Mesendoderm (in vitro differentiated cells): ENCODE measurements around the gene STRIP1.
A peak's percentile ranks its signal among the peaks of the same experiment; 100 is the strongest.

Experiments used
- DNase-seq: peaks from one replicate; pipeline ENCODE4 v3.0.0; 2013
- H2AK5ac ChIP-seq: 2 replicates; pipeline ENCODE4 v1.6.1; 2013; ENCODE audit warnings: low read length, inconsistent platforms
- H2BK120ac ChIP-seq: 2 replicates; pipeline ENCODE4 v1.6.1; 2013; ENCODE audit warnings: low read depth, mild to moderate bottlenecking, low read length, moderate library complexity, mixed read lengths
- H2BK15ac ChIP-seq: replicated peaks from 2 replicates; pipeline ENCODE4 v1.6.1; 2013; ENCODE audit warnings: low read depth, mild to moderate bottlenecking, moderate library complexity
- H2BK5ac ChIP-seq: 2 replicates; pipeline ENCODE4 v1.6.1; 2013; ENCODE audit warnings: low read length, inconsistent platforms
- H3K18ac ChIP-seq: 2 replicates; pipeline ENCODE4 v1.6.1; 2013; ENCODE audit warnings: mild to moderate bottlenecking, low read length, mixed read lengths
- H3K23ac ChIP-seq: one replicate; pipeline ENCODE4 v1.6.1; 2013; ENCODE audit warnings: low read length
- H3K27ac ChIP-seq: 2 replicates; pipeline ENCODE4 v1.5.1; 2013; ENCODE audit warnings: low read depth, mild to moderate bottlenecking, inconsistent platforms, low read length, moderate library complexity
- H3K27me3 ChIP-seq: 2 replicates; pipeline ENCODE4 v1.6.1; 2013; ENCODE audit warnings: low read length, control low read depth, mild to moderate bottlenecking, inconsistent platforms; ENCODE audit not compliant: insufficient read depth, poor library complexity
- H3K36me3 ChIP-seq: 2 replicates; pipeline ENCODE4 v1.6.1; 2013; ENCODE audit warnings: low read length, inconsistent platforms; ENCODE audit not compliant: control insufficient read depth, insufficient read depth
- H3K4ac ChIP-seq: one replicate; pipeline ENCODE4 v1.6.1; 2013; ENCODE audit warnings: low read depth, mild to moderate bottlenecking, low read length, moderate library complexity
- H3K4me1 ChIP-seq: 2 replicates; pipeline ENCODE4 v1.6.1; 2013; ENCODE audit warnings: low read depth, low read length, inconsistent platforms; ENCODE audit not compliant: control insufficient read depth
- H3K4me2 ChIP-seq: 2 replicates; pipeline ENCODE4 v1.6.1; 2013; ENCODE audit warnings: low read length
- H3K4me3 ChIP-seq: 2 replicates; pipeline ENCODE4 v1.5.1; 2013; ENCODE audit warnings: mild to moderate bottlenecking, low read length
- H3K56ac ChIP-seq: one replicate; pipeline ENCODE4 v1.6.1; 2013; ENCODE audit warnings: low read length
- H3K79me1 ChIP-seq: 2 replicates; pipeline ENCODE4 v1.6.1; 2013; ENCODE audit warnings: low read length, inconsistent platforms
- H3K79me2 ChIP-seq: 2 replicates; pipeline ENCODE4 v1.6.1; 2013; ENCODE audit warnings: mild to moderate bottlenecking, low read length; ENCODE audit not compliant: control insufficient read depth, insufficient read depth
- H3K9ac ChIP-seq: 2 replicates; pipeline ENCODE4 v1.6.1; 2013; ENCODE audit warnings: low read length, inconsistent platforms
- H4K5ac ChIP-seq: one replicate; pipeline ENCODE4 v1.6.1; 2013; ENCODE audit warnings: low read length
- H4K8ac ChIP-seq: one replicate; pipeline ENCODE4 v1.6.1; 2013; ENCODE audit warnings: low read depth, mild to moderate bottlenecking, control low read depth, low read length, moderate library complexity
- WGBS: extraction: QIAGEN DNeasy Blood & Tissue Kit; methylation state at CpG from one replicate; pipeline ENCODE4 v1.1.7; 2013; ENCODE audit warnings: low lambda C conversion rate, missing lambda C conversion rate; ENCODE audit not compliant: insufficient coverage; ENCODE audit errors: extremely low coverage; 5-methylcytosine and 5-hydroxymethylcytosine counted together

Gene STRIP1

DNA sequence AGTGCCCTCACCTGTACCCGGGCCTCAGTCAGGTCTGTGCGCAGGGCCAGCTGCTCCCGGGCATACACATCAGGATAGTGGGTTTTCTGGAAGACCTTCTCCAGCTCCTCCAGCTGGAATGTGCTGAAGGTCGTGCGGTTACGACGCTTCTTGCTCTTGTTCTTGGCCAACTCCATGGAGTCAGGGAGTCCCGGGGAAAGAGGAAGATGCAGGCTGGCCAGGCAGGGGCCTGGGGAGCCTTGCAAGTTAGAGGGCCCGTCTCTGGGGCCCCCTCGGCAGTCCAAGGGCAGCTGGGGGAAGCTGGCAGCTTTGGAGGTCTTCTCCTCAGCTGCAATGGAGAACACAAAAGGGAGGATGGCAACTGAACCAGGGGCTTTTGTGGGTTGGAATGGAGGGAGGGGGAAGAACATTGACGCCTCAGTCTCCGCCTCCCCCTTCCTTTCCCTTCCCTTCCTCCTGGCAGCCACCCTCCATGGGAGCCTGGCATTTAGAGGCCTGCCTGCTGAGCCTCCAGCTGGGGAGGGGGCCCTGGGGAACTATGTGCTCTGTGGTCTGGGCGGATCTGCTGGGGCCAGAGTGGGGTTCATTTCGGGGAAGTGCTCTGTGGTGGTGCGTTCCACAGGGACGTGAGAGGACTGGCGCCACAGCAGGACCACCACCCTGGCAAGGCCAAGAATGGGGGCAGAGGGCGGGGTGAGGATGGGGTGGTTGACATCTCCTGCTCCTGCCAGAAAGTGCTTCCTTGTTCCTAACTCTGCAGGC, 30.3 kb downstream of the STRIP1 start:
- Histone ChIP-seq H3K4me1 (peaks cover 2% of the 10 kb centered on the region), H3K18ac (no peak overlapping the region), H3K27ac (no peak overlapping the region), H3K36me3 (peaks cover 3% of the 10 kb centered on the region), H2BK15ac (no peak overlapping the region), H3K4ac (no peak overlapping the region), H2BK120ac (no peak overlapping the region), H2AK5ac (no peak overlapping the region), H3K27me3 (peaks cover 32% of the 10 kb centered on the region), H3K4me2 (no peak overlapping the region), H3K79me2 (no peaks in the 10 kb centered on the region), H4K8ac (no peak overlapping the region), H2BK5ac (no peak overlapping the region), H4K5ac (no peak overlapping the region), H3K79me1 (no peaks in the 10 kb centered on the region), H3K9ac (no peak overlapping the region), H3K23ac (no peak overlapping the region), H3K4me3 (no peak overlapping the region), H3K56ac (no peak overlapping the region)
- no peak for DNase-seq
- no CpG with 5 or more reads among the region's 18 CpGs for WGBS

DNA sequence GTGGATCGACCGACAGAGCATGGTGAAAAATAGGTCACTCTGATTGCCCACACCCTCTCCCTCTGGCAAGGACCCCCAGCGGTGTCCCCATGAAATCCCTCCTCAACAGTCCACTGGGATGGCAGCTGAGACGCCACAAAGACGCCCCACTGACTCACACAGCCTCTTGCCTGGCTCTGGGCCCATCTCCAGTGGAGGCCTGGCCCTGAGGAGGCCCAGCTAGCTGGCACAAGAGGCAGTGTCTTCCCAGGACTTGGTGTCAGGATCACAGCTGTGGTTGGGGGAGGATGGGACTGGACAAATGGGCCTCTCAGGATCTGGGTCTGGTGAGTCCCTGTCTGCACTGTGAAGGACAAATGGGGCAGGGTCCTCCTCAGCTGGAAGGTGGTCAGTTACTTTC, 31.4 kb downstream of the STRIP1 start:
- no CpG with 5 or more reads among the region's 5 CpGs for WGBS
- Histone ChIP-seq H3K23ac (no peak overlapping the region), H4K5ac (no peak overlapping the region), H3K4me3 (no peak overlapping the region), H2AK5ac (no peak overlapping the region), H3K79me2 (no peaks in the 10 kb centered on the region), H3K4me2 (no peak overlapping the region), H3K27me3 (peaks cover 40% of the 10 kb centered on the region), H3K27ac (no peak overlapping the region), H3K18ac (no peak overlapping the region), H3K4me1 (peaks cover 2% of the 10 kb centered on the region), H2BK5ac (no peak overlapping the region), H3K56ac (no peak overlapping the region), H3K9ac (no peak overlapping the region), H2BK120ac (no peak overlapping the region), H3K79me1 (no peaks in the 10 kb centered on the region), H2BK15ac (no peak overlapping the region), H3K4ac (no peak overlapping the region), H3K36me3 (no peaks in the 10 kb centered on the region), H4K8ac (no peak overlapping the region)
- no peak for DNase-seq

DNA sequence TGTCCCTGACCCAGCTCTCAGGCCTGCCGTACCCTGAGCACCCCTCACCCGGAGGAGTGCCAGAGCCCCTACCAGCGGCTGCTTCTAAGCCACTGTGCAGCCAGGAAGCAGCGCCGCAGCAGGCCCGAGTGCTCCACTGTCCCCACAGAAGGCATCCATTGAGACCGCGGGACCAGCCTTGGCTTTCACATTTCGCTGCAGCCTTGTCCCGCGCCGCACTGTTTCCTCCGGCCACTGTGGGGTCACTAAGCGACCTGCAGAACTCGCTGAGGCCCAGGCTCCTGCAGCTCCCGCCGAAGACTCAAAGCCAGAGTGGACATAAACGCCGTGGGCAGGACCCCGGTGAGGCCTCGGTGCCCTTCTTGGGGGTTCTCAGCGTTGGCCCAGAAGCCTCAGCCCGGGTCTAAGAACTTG, 33.1 kb downstream of the STRIP1 start:
- H3K79me1 ChIP-seq: no peaks in the 10 kb centered on the region
- no peak overlapping the region for H2BK15ac ChIP-seq
- peak overlapping the region; percentile 19 for H3K9ac ChIP-seq
- H3K79me2 ChIP-seq: no peaks in the 10 kb centered on the region
- peak overlapping the region; percentile 57 for H3K4me2 ChIP-seq
- H4K5ac ChIP-seq: no peak overlapping the region
- H4K8ac ChIP-seq: no peak overlapping the region
- no peak overlapping the region for H3K18ac ChIP-seq
- no peak for DNase-seq
- H3K27me3 ChIP-seq: peaks cover 56% of the 10 kb centered on the region
- H3K23ac ChIP-seq: no peak overlapping the region
- H2BK5ac ChIP-seq: no peak overlapping the region
- H2AK5ac ChIP-seq: no peak overlapping the region
- no peak overlapping the region for H3K27ac ChIP-seq
- no CpG with 5 or more reads among the region's 23 CpGs for WGBS
- H3K36me3 ChIP-seq: no peaks in the 10 kb centered on the region
- H2BK120ac ChIP-seq: no peak overlapping the region
- peaks cover 2% of the 10 kb centered on the region for H3K4me1 ChIP-seq
- peak overlapping the region; percentile 49 for H3K56ac ChIP-seq
- no peak overlapping the region for H3K4me3 ChIP-seq
- H3K4ac ChIP-seq: no peak overlapping the region

DNA sequence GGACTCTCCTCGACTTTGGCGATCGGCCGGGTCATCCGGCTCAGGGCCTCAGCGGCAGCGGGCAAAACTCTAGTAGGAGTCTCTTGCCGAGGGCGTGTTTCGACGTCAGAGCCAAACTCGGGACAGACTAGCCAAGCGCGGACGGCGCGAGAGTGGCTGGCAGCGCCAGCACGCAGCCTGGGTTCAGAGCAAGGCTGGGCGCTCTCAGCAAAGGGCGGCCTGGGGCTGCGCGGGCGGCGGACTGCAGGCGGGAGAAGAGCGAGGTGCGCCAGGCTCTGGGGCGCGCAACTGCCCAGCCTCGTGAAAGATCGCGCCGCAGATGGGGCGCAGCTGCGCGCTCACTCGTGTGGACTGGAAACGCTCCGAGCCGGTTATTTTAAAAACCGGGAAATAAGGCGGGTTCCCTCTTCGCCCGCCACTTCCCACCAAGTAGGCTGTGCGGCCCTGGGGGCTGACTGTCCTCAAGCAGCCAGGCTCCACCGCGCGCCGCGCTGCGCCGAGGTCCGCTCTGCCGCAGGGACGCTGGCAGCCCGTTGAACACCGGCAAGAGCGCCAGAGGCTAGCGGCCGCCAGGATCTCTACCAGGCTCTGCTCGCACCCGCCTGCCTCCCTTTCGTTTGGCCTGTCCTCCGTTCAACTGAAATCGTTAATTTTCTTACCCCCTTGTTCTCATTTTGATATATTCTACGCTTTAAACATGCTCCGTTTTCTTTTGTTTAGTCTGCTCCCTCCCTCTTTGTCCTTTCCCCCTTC, 33.6 kb downstream of the STRIP1 start:
- H3K9ac ChIP-seq: peak overlapping the region; percentile 19
- no peak overlapping the region for H3K27ac ChIP-seq
- H3K4me3 ChIP-seq: no peak overlapping the region
- H2BK5ac ChIP-seq: no peak overlapping the region
- H3K79me2 ChIP-seq: no peaks in the 10 kb centered on the region
- no peak overlapping the region for H2BK120ac ChIP-seq
- H3K79me1 ChIP-seq: no peaks in the 10 kb centered on the region
- H3K36me3 ChIP-seq: no peaks in the 10 kb centered on the region
- peak overlapping the region; percentile 57 for H3K4me2 ChIP-seq
- H3K18ac ChIP-seq: no peak overlapping the region
- no CpG with 5 or more reads among the region's 68 CpGs for WGBS
- H3K27me3 ChIP-seq: peaks cover 60% of the 10 kb centered on the region
- no peak overlapping the region for H2AK5ac ChIP-seq
- no peak overlapping the region for H3K4ac ChIP-seq
- H4K8ac ChIP-seq: no peak overlapping the region
- no peak overlapping the region for H2BK15ac ChIP-seq
- H3K56ac ChIP-seq: peak overlapping the region; percentile 67
- DNase-seq: peak; percentile 73
- H3K4me1 ChIP-seq: peaks cover 2% of the 10 kb centered on the region
- no peak overlapping the region for H4K5ac ChIP-seq
- H3K23ac ChIP-seq: peak overlapping the region; percentile 45

DNA sequence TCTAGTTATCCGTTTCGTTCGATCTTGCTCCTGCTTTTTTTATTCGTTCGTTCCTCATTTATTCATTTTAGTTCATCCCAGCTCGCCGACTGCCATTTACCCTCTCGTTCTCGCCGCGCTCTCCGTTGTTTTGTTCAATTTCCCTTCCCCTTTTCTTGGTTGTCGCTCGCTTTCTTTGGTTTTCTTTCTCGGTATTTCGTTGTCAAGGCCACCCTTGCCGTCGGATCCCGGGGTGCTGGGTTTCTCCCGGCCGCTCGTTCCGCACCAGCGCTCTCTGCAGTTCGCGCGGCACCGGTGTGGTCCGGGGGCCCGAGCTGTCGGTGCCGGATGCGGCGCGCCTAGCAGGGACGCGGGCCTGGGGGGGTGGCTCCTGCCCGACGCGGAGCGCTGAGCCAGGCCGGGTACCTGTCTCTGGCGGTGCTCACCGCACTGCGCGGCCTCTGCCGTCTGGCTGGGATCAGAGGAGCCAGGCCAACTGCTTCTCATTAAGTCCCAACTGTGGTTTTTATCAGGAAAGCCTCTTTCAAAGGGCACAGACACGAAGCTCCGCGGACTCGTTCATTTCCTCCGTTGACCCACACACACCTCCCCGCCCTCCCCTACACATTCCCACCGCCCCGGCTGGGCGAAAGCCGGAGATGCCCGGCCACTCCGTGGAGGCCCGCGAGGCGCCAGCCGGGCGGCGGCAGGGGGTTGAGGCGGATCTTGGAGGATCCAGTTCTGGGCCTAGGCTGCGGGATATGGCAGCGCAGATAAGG, 34.4 kb downstream of the STRIP1 start:
- H3K4ac ChIP-seq: no peak overlapping the region
- H2BK15ac ChIP-seq: no peak overlapping the region
- no peak overlapping the region for H2BK120ac ChIP-seq
- H3K27ac ChIP-seq: no peak overlapping the region
- no peak overlapping the region for H3K23ac ChIP-seq
- peak overlapping the region; percentile 57 for H3K4me2 ChIP-seq
- H3K79me2 ChIP-seq: no peaks in the 10 kb centered on the region
- DNase-seq: no peak
- no CpG with 5 or more reads among the region's 68 CpGs for WGBS
- peaks cover 2% of the 10 kb centered on the region for H3K4me1 ChIP-seq
- no peak overlapping the region for H4K8ac ChIP-seq
- H3K18ac ChIP-seq: no peak overlapping the region
- H3K27me3 ChIP-seq: peaks cover 60% of the 10 kb centered on the region
- H3K4me3 ChIP-seq: no peak overlapping the region
- H3K79me1 ChIP-seq: no peaks in the 10 kb centered on the region
- H2BK5ac ChIP-seq: no peak overlapping the region
- no peaks in the 10 kb centered on the region for H3K36me3 ChIP-seq
- peak overlapping the region; percentile 19 for H3K9ac ChIP-seq
- H2AK5ac ChIP-seq: no peak overlapping the region
- H3K56ac ChIP-seq: peak overlapping the region; percentile 25
- no peak overlapping the region for H4K5ac ChIP-seq
